GM21576 (cell line): ENCODE results near the gene CYP4F8.
"Not testable (repeated sequence)": the region's sequence is repeated elsewhere in the genome, so short reads cannot be mapped to it uniquely, and the experiment has no call there.

Experiments used
- ATAC-seq: cut with Tn5 transposase; IDR thresholded peaks from one replicate; pipeline ENCODE4 v1.9.1; 2021; ENCODE audit warnings: mild to moderate bottlenecking, moderate library complexity; ENCODE audit not compliant: unreplicated experiment

CYP4F8 gene

DNA sequence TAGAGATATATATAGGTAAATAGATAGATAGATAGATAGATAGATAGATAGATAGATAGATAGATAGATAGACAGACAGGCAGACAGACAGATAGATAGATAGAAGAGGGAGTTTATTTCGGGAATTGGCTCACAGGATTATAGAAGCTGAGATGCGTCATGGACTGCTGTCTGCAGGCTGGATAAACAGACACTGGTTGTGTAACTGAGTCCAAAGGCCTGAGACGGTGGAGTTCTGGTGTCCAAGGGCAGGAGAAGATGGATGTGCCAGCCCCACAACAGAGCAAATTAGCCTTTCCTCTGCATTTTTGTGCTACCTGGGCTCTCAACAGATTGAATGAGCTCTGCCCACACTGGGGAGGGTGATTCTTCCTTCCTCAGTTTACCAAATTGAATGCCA is 28.4 kb downstream of the CYP4F8 start:
- no peak for ATAC-seq

DNA sequence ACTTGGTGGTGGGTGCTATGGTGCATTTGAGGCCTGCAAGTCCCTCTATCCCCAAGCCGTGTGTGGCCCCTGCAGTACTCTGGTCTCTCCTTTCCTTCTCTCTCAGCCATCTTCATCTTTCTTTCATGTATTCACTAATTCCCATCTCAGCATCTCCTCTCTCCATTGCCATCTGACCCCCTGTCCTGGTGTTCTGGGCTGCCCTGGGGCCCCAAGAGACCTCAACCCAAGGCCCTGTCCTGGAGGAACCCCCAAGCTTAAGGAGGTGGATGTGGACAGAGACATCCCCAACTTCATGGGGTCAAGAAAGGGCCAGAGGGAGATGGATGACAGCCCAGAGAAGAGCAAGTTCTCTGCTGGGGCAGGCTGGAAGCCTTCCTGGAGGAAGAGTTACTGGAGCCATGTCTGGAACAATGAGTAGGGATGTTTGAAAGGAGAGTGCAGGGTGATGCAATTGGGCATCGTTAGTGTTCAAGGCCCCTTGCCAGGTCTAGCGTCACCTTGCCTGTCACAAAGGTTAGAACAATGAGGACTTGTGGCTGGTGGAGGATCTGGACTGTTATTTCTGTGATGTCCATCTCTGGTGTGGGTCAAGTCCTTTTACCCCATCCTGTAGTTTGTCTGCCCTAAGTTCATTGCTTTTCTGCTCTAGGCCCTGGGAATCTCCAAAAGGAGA is 29.2 kb downstream of the CYP4F8 start:
- no peak for ATAC-seq

GRCh38 chr19:15644816-15645215 is 29.8 kb downstream of the CYP4F8 start:
- no peak for ATAC-seq

DNA sequence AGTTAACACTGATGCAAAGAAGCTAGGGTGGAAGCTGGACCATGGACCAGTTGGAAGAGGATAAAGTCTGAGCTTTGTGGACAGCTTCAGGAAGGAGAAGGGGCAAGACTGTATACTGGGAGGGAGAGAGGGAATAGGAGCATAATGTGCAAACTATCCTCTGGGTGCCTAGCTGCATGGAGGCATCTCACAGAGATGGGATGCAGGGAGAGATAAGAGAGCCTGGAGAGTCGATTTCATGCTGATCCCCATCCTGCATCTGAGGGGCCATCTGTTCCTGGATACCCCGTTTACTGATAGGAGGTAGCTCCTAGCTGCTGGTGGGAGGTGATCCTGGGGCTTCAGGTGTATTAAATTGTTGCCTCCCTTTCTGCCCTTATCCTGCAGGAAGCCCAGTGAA is 34.5 kb downstream of the CYP4F8 start:
- ATAC-seq = no peak

DNA sequence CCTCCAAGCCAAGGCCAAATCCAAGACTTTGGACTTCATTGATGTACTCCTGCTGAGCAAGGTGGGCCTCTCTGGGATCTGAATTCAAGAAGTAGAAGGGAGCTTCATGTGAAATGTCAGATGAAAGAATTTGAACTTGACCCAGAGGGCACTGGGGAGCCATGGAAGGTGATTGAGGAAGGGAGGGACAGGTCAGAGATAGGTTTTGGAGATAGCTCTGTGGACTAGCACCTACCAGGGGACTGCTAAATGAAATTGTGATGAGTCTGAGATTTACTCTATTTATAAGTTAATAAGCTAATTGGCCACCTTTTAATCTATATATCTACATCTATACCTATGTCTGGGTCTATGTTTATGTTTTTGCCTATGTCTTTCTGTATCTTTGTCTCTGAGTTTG is 35.1 kb downstream of the CYP4F8 start:
- not testable (repeated sequence) for ATAC-seq

GRCh38 chr19:15651791-15652190 is 36.8 kb downstream of the CYP4F8 start:
- ATAC-seq = no peak

GRCh38 chr19:15652559-15653278 is 37.7 kb downstream of the CYP4F8 start:
- no peak for ATAC-seq

- no peak for ATAC-seq
Measured at GRCh38 chr19:15656467-15656866, 41.4 kb downstream of the CYP4F8 start.

DNA sequence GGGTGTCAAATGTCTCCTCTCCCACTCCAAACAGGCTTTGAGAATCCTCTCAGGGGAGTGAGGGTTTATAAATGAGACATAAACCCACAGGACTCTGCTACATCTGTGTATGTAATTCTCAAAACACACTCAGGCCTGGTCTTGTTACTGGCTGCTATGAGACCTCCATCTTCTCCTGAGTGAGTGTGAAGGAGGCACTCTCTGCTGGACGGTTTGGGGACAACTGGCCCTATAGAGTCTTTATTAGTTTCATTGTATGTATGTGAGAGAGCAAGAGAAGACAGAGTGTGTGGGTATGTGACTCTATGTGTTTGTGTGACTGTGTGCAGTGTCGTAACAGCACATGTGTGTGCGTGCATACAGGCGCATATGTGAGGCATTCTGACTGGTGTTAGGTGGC is 48.2 kb downstream of the CYP4F8 start:
- ATAC-seq = no peak

DNA sequence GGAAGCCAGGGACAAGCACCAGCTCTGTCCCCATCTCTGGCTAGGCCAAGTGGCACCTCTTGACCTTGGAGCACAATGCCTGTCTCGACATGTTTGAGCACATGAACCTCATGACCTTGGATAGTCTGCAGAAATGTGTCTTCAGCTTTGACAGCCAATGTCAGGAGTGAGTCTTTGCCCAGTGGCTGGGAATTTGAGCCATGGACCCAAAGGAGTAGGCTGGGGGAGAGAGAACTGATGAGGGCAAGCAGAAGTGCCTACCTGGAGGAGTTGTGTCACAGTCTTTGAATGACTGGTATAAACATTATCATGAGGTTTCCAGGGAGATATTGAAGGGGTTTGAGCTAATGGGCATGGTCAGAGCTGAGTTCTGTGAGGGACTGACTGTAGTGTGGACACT is 51.2 kb downstream of the CYP4F8 start:
- no peak for ATAC-seq

GRCh38 chr19:15666883-15667282 is 51.9 kb downstream of the CYP4F8 start:
- ATAC-seq = no peak

GRCh38 chr19:15669440-15669839 is 54.4 kb downstream of the CYP4F8 start:
- no peak for ATAC-seq

DNA sequence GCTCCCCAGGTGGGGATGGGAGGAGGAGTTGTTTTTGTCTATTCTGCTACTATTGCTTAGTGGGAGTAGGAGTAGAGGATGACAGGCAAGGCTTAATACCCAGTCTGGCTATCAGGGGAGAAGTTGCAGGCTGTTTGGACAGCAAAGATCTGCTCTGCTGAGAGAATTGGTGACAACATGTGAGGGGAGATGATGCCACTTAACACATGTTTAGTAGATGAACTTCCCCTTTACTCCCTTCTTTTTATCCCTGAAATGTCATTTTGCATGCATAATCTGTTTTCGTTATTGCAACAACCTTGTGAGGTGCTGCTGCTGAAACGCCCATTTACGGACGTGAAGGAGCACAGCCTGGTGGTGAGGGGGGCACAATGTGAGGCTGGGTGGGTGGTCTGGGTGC is 54.9 kb downstream of the CYP4F8 start:
- ATAC-seq = no peak

GRCh38 chr19:15671237-15671821 is 56.3 kb downstream of the CYP4F8 start:
- no peak for ATAC-seq

DNA sequence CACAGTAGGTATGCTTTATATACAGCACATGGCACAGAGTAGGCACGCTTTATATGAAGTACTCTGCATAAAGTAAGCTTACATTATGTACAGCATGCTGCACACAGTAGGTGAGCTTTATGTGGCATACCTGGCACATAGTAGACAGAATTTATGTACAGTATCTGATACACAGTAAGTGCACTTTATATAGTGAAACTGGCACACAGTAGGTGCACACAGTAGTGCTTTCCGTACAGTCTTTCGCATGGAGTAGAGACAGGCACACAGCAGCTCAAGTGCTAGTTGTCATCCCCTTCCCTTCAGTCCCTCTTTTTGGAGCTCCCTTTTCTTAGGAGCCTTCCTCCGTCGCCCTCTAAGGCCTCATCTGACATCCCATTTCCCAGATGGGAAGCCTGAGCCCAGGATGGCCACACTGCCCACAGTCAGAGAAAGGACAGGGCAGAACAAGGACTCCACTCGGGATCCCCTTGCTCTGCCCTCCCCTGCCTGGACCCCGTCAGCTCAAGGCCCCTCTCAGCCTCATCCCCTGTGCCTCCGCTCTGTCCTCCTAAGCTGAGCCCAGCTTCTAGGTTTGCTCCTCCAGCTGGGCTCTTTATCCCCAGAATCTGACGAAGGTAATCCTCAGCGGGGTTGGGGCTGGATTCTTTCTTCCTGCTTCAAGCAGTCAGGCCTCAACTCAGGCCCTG is 57.0 kb downstream of the CYP4F8 start:
- no peak for ATAC-seq

DNA sequence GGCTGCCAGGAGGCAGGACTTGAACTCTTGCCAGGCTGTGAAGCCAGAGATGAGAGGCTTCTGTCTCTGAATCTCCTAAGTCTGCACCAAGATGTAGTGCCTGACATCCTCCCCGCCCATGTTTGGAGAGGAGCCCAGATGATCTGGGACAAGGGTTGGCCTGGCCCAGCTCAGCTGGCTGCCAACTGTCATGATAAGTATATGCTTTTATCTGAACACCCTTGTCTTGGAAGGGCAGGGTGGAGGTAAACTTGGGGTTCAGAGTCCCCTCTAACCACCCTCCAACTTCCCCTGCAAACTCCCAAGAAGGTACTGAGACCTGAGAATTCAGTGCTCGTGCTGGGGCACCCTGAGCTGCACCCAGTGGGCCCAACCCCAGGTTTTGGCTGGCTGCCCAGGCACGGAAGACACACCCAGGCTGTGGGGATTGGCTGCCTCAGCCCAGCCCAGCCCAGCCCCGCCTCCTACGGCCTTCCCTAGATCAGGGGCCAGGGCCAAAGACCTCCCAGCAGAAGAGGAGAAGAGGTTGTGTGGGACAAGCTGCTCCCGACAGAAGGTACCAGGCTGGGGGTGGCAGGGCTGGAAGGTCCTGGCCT is 57.7 kb downstream of the CYP4F8 start, which contains the start of gene CYP4F12:
CYP4F12 (plus strand) TSS at position 508 of the 596 bp plus-strand sequence. CDS start 443 bp downstream, outside the sequence.
- ATAC-seq = no peak

- no peak for ATAC-seq
Measured at GRCh38 chr19:15673176-15673654, 58.2 kb downstream of the CYP4F8 start.

DNA sequence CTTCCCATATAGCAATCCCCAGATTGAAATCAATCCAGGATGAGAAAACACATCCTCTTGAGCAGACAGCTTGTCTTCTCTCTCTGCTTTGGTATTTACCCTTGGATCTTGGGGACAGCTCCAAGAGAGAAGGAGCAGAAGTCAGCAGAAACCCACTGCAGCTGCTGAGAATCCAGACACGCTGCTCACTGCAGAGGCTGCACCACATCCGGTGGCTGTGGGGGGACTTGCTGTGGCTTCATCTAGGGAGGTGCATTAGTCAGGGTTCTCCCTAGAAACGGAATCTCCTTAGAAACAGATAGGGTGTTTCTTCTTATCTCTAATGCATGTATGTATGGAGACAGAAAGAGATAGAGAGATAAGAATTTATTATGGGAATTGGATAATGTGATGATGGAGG is 60.5 kb downstream of the CYP4F8 start:
- ATAC-seq = no peak

- ATAC-seq = no peak
Measured at GRCh38 chr19:15679089-15679488, 64.1 kb downstream of the CYP4F8 start.

DNA sequence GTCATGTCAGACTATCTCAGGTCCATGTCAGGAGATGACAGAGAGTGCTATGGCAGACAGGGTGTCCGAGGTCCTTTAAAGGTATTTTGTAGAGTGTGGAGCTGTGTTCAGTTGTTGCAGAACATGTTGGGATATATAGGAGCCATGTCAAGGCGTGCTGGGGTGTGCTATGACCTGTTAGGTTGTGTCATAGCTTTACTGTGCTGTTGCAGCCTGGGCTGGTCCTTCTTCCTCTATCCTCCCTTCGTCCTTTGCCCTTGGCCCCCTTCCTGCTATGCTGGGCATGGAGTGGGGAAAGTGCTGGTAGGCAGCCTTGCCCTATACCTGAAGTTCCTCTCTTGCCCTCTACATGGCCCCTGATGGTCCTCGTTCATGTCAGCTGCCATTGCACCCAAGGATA is 64.8 kb downstream of the CYP4F8 start:
- ATAC-seq = not testable (repeated sequence)
